ENCODE data around the gene SLC25A3.
A peak's percentile ranks its signal among the peaks of the same experiment; 100 is the strongest.
"Not testable (repeated sequence)": the region's sequence is repeated elsewhere in the genome, so short reads cannot be mapped to it uniquely, and the experiment has no call there.

The SLC25A3 gene

DNA sequence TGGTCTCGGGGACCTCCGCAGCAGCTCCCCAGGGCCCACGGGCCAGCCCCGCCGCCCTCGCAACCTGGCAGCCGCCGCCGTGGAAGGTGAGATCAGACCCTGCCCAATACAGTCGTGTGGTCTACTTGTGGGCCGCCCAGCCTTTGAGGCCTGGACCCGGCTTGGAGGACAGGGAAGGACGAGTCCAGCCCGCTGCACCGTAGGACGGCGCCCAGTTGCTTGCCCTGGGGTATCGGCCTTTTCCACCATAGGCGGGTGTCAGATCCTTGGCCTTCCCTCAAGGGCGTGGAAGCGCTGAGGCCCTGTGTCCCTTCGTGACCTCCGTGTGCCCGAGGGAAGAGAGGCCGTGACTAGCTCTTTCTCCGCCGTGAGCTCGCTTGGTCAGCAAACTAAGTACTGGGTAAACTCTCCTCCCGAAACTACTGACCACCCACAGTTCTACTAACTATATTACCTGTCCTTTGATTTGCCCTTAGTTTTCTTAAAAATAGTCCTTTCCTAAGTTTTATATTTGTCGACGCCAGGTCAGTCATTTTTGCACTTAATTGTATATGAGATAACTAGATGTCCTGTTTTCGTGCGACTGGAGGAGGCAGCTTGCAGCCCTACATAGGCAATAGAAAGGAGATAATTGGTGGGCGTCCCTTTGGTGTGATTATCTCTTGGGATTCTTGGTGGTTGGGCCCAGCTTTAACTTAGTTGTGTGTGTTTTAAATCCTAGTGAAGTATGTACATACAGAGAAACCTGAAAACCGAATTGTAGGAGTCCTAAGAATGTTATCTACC lies 757 bp downstream of the SLC25A3 start:
- TF ChIP-seq, protein P1, sequence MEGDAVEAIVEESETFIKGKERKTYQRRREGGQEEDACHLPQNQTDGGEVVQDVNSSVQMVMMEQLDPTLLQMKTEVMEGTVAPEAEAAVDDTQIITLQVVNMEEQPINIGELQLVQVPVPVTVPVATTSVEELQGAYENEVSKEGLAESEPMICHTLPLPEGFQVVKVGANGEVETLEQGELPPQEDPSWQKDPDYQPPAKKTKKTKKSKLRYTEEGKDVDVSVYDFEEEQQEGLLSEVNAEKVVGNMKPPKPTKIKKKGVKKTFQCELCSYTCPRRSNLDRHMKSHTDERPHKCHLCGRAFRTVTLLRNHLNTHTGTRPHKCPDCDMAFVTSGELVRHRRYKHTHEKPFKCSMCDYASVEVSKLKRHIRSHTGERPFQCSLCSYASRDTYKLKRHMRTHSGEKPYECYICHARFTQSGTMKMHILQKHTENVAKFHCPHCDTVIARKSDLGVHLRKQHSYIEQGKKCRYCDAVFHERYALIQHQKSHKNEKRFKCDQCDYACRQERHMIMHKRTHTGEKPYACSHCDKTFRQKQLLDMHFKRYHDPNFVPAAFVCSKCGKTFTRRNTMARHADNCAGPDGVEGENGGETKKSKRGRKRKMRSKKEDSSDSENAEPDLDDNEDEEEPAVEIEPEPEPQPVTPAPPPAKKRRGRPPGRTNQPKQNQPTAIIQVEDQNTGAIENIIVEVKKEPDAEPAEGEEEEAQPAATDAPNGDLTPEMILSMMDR (IDR thresholded peaks at IDR 0.05; ENCODE audit: insufficient read depth, missing control alignments): no peak
- DNase-seq (ENCODE audit: insufficient read length, low spot score) (no peak), FAIRE-seq (no peak)

DNA sequence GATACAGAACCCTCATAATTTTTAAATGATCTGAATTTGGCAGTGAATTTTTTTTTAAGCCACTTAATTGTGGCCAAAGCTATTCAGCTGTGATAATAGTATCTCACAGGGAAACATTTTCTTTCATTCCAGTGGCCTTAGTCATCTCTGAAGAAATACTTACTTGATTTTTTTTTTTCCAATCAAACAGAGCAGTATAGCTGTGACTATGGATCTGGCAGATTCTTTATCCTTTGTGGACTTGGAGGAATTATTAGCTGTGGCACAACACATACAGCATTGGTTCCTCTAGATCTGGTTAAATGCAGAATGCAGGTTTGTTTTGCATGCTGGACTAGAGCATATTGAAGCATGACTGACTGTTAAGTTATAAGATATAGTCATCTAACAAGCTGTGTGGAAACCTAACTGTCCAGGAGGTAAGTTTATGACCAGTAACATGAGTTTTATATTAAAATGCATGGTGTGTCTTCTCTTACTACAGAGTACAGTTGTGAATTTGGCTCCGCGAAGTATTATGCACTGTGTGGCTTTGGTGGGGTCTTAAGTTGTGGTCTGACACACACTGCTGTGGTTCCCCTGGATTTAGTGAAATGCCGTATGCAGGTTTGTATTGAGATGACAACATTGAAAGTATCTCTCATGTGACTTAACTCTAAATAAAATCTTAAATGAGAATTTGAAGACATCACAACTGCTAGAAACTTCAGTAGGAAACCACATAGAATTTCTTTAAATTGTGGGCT lies 1.9 kb downstream of the SLC25A3 start:
- TF ChIP-seq, protein P1 (IDR thresholded peaks at IDR 0.05; ENCODE audit: insufficient read depth, missing control alignments): no peak
- FAIRE-seq (no peak), DNase-seq (ENCODE audit: insufficient read length, low spot score) (no peak)

DNA sequence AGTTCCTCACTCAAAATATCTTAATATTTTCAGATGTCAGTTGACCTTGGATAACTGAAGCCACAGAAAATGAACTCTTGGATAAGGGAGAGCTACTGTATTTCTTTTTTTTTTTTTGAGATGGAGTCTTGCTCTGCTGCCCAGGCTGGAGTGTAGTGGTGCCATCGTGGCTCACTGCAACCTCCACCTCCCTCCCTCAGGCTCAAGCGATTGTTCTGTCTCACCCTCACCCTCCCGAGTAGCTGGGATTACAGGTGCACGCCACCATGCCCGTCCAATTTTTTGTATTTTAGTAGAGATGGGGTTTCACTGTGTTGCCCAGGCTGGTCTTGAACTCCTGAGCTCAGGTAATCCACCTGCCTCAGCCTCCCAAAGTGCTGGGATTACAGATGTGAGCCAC lies 3.8 kb downstream of the SLC25A3 start:
- not testable (repeated sequence) for FAIRE-seq; DNase-seq (ENCODE audit: insufficient read length, low spot score)

DNA sequence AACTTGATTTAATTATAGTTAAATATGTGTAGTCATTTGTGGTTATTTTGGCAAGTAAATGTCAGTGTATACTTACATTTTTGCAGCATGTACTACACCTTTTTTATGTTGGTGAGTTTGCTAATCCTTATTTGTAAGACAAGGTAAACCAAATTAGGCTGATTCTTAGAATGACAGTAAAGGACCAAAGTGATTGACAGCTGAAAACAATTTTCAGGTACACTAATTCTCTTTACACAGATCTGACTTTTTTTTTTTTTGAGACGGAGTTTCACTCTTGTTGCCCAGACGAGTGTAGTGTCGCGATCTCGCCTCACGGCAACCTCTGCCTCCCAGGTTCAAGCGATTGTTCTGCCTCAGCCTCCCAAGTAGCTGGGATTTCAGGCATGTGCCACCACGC lies 8.4 kb downstream of the SLC25A3 start:
- FAIRE-seq (no peak), DNase-seq (ENCODE audit: insufficient read length, low spot score) (no peak)
- TF ChIP-seq, protein P1 (IDR thresholded peaks at IDR 0.05; ENCODE audit: insufficient read depth, missing control alignments): no peak

DNA sequence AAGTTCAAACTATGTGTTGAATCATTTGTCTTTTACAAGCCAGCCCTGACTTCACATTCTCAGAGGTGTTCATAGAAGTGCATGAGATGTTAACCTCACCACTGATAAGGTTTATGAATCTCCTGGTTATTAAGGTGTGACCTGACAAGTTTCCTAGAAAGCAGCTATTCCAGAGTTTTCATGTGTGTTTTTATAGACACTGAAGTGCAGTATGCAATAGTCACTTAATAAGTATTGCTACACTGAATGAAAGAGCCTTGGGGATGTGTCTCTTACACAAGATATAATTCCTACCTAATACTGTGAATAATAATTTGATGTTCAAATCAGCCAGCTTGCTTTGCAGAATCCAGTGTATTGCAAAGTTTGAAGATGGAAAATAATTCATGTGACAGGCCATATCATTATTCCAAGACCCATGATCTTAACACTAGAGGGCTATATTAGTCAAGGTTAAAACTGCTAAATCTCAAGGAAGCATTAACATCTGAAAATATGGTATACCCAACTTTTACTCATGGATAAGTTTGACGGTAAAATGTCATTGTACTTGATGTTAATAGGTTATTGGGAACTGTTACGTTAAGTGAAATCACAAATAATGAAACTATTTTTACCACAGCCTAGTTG lies 13.0 kb downstream of the SLC25A3 start:
- TF ChIP-seq, protein P1 (IDR thresholded peaks at IDR 0.05; ENCODE audit: insufficient read depth, missing control alignments): peak; percentile 8
- FAIRE-seq (no peak), DNase-seq (ENCODE audit: insufficient read length, low spot score) (no peak)

DNA sequence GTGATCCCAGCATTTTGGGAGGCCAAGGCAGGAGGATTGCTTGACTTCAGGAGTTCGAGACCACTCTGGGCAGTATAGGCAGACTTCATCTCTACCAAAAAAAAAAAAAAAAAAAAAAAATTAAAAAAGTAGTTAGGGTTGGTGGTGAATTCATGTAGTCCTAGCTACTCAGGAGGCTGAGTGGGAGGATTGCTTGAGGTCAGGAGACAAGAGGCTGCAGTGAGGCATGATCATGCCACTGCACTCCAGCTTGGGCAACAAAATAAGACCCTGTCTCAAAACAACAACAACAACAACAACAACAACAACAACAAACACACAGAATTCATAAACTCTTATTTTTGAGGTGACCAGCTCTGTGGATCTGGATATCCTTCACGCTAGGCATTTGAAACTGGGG lies 17.1 kb downstream of the SLC25A3 start:
- no peak for DNase-seq (ENCODE audit: insufficient read length, low spot score)
- FAIRE-seq: no peak
- TF ChIP-seq, protein P1 (IDR thresholded peaks at IDR 0.05; ENCODE audit: insufficient read depth, missing control alignments): no peak

DNA sequence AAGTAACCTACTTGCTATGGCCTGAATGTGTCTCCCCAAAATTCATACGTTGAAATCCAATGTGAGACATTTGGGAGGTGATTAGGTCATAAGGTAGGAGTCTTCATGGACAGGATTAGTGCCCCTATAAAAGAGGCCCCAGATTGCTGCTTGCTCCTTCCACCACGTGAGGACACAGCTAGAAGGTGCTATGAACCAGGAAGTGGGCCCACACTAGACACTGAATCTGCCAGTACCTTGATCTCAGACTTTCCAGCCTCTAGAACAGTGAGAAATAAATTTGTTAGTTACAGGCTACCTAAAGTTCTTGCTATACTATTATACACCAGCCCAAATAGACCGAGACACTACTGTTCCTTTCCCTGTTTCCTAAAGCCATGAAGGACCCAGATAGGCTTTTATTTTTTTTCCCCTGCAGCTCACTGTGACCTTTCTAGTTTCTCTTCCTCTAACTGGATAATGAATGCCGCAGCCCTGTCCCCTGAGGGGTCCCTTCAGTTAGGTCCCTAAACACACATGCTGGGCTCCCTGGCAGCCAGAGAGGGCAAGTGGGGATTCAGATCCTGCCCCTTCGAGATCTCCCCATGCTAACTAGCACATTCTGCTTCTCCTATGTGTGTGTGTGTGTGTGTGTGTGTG lies 19.3 kb downstream of the SLC25A3 start:
- no peak for FAIRE-seq
- DNase-seq (ENCODE audit: insufficient read length, low spot score): no peak
- TF ChIP-seq, protein P1 (IDR thresholded peaks at IDR 0.05; ENCODE audit: insufficient read depth, missing control alignments): no peak
